ENCODE results near the gene ADAMTS15. TPM values are rescaled to one million over a fixed set of nuclear protein-coding genes. Genes with fewer than 3 reads are reported as not detected.

The ADAMTS15 gene
- total and polyA plus RNA-seq, 2 of the 4 experiments (the other 2 are of a cell fraction): 3.0 to 5.0 TPM

DNA sequence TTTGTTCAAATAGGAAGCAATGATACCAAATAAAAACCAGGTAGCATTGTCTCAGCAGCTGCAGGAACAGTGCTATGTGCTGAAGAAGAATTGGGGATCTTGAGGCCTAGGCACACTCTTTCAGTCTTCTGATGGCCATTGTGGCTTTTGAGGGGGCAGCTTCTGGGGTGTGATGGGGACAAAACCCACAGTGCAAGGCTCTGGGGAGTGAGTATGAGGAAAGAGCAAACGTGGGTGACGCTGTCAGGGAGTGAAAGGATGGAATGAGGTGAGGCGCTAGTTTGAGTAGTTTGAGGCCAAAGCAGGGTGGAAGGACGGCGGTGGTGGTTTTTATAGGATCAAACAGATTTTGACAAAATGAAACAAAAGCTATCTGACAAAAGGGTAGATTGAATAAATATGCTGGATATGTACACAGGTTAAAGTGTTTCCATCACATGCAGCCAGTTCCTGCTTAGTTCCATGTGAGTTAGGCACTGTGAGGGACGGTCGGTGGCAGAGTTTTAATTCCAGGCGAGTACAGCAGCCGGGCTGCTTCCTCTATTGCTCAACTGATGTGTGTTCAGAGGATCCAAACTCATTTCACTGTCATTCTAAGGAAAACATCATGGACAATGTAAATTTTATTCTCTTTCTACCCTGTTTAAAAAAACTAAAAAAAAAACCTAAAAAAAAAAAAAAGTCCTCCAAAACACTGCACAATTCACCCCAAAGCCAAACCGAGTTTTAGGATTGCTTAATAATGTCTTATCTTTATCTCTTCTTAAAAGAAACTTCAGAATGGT lies 18.9 kb downstream of the ADAMTS15 start:
- Histone ChIP-seq H3K18ac (ENCODE audit: low read depth, low read length) (no peak overlapping the region), H3K4me3 (ENCODE audit: insufficient read depth, low read depth, low read length) (no peak overlapping the region), H2AFZ (replicated peaks; ENCODE audit: low read length, poor library complexity) (no peak overlapping the region), H3K4ac (ENCODE audit: low read depth, low read length) (no peak overlapping the region), H3K9me3 (ENCODE audit: control insufficient read depth, insufficient read depth, low read length) (no peaks in the 10 kb centered on the region), H2BK20ac (ENCODE audit: low read depth, low read length) (no peak overlapping the region), H3K27ac (ENCODE audit: insufficient read depth, low read length) (no peak overlapping the region), H4K8ac (ENCODE audit: low read depth in 2 of 2, low read length in 2 of 2) (no peak overlapping the region), H2BK15ac (ENCODE audit: low read depth, low read length) (peak overlapping the region; percentile 52; the same call in 1 of the 3 replicates), H2AK5ac (ENCODE audit: low read depth, low read length) (no peak overlapping the region), H3K9ac (ENCODE audit: low read depth, low read length) (no peak overlapping the region), H4K20me1 (ENCODE audit: insufficient read depth, low read length) (no peaks in the 10 kb centered on the region), H3K14ac (replicated peaks; ENCODE audit: low read depth, low read length) (no peak overlapping the region), H4K91ac (ENCODE audit: insufficient read depth, low read depth, low read length) (no peak overlapping the region), H3K4me1 (ENCODE audit: control insufficient read depth, insufficient read depth, low read length) (no peaks in the 10 kb centered on the region), H4K5ac (ENCODE audit: low read depth, low read length) (no peak overlapping the region), H3K23ac (ENCODE audit: low read depth, low read length) (no peak overlapping the region), H3K79me1 (ENCODE audit: low read depth in 1 of 2, low read length in 2 of 2) (no peaks in the 10 kb centered on the region), H2BK120ac (ENCODE audit: low read depth, low read length) (no peak overlapping the region), H3K9me1 (ENCODE audit: insufficient read depth, low read length) (no peaks in the 10 kb centered on the region), H2BK5ac (ENCODE audit: low read depth, low read length, poor library complexity, severe bottlenecking) (no peak overlapping the region), H3K4me2 (ENCODE audit: low read depth, low read length) (no peak overlapping the region), H3K27me3 (ENCODE audit: control insufficient read depth, insufficient read depth, low read length) (no peaks in the 10 kb centered on the region), H3K56ac (ENCODE audit: extremely low read depth, insufficient read depth, low read length) (no peak overlapping the region), H3K36me3 (ENCODE audit: control insufficient read depth, insufficient read depth, low read length) (peaks cover 78% of the 10 kb centered on the region), H2AK9ac (replicated peaks; ENCODE audit: low read depth, low read length, poor library complexity) (no peak overlapping the region)
- TF ChIP-seq CEBPB (IDR thresholded peaks at IDR 0.05; ENCODE audit: low read depth, low read length) (no peak), POLR2A (IDR thresholded peaks at IDR 0.05; ENCODE audit: low read depth, low read length) (no peak), RAD21 (IDR thresholded peaks at IDR 0.05; ENCODE audit: low read length) (no peak), BHLHE40 (IDR thresholded peaks at IDR 0.05; ENCODE audit: low read depth, low read length) (no peak), MXI1 (IDR thresholded peaks at IDR 0.05; ENCODE audit: borderline replicate concordance, low read depth, low read length) (no peak), RCOR1 (IDR thresholded peaks at IDR 0.05; ENCODE audit: insufficient replicate concordance, low read length) (no peak), MAFK (IDR thresholded peaks at IDR 0.05; ENCODE audit: low read depth, low read length) (no peak), MAZ (IDR thresholded peaks at IDR 0.05; ENCODE audit: borderline replicate concordance, low read depth, low read length) (no peak), FOS (IDR thresholded peaks at IDR 0.05; ENCODE audit: low read depth, low read length) (no peak), NFE2L2 (IDR thresholded peaks at IDR 0.05; ENCODE audit: low read depth, low read length) (no peak), RFX5 (IDR thresholded peaks at IDR 0.05; ENCODE audit: low read depth, low read length) (no peak), SMC3 (IDR thresholded peaks at IDR 0.05; ENCODE audit: low read depth, low read length) (no peak), CHD1 (IDR thresholded peaks at IDR 0.05; ENCODE audit: low read depth, low read length) (no peak)
- TF ChIP-seq, protein P1, sequence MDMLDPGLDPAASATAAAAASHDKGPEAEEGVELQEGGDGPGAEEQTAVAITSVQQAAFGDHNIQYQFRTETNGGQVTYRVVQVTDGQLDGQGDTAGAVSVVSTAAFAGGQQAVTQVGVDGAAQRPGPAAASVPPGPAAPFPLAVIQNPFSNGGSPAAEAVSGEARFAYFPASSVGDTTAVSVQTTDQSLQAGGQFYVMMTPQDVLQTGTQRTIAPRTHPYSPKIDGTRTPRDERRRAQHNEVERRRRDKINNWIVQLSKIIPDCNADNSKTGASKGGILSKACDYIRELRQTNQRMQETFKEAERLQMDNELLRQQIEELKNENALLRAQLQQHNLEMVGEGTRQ (IDR thresholded peaks at IDR 0.05; ENCODE audit: low read depth, low read length): no peak
- TF ChIP-seq, protein P2, sequence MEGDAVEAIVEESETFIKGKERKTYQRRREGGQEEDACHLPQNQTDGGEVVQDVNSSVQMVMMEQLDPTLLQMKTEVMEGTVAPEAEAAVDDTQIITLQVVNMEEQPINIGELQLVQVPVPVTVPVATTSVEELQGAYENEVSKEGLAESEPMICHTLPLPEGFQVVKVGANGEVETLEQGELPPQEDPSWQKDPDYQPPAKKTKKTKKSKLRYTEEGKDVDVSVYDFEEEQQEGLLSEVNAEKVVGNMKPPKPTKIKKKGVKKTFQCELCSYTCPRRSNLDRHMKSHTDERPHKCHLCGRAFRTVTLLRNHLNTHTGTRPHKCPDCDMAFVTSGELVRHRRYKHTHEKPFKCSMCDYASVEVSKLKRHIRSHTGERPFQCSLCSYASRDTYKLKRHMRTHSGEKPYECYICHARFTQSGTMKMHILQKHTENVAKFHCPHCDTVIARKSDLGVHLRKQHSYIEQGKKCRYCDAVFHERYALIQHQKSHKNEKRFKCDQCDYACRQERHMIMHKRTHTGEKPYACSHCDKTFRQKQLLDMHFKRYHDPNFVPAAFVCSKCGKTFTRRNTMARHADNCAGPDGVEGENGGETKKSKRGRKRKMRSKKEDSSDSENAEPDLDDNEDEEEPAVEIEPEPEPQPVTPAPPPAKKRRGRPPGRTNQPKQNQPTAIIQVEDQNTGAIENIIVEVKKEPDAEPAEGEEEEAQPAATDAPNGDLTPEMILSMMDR (conservative IDR thresholded peaks at IDR 0.05; ENCODE audit: low read depth, low read length): no peak
- TF ChIP-seq, protein P3, sequence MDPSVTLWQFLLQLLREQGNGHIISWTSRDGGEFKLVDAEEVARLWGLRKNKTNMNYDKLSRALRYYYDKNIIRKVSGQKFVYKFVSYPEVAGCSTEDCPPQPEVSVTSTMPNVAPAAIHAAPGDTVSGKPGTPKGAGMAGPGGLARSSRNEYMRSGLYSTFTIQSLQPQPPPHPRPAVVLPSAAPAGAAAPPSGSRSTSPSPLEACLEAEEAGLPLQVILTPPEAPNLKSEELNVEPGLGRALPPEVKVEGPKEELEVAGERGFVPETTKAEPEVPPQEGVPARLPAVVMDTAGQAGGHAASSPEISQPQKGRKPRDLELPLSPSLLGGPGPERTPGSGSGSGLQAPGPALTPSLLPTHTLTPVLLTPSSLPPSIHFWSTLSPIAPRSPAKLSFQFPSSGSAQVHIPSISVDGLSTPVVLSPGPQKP (IDR thresholded peaks at IDR 0.05; ENCODE audit: borderline replicate concordance, low read depth, low read length): no peak
- BruUV-seq (replicated peaks): no TSS peak
- intact Hi-C loops (cut with micrococcal nuclease) (no loop called here), in situ Hi-C loops (cut with MboI; ENCODE audit: low sequenced_read_pairs) (no loop called here), dilution Hi-C loops (cut with HindIII; ENCODE audit: low sequenced_read_pairs, unreplicated experiment) (no loop called here)
- ChIA-PET POLR2A (ENCODE audit: unreplicated experiment) (no interaction called here), CTCF (no interaction called here)
- 72% methylated on average over 4 of the region's 10 CpGs; no CpG with 5 or more reads in 1 of the 2 experiments for WGBS, 2 experiments (ENCODE audit: extremely low coverage in 2 of 2, insufficient read length in 1 of 2)
- DNase-seq: no peak
- no peak for ATAC-seq (ENCODE audit: low read depth)

All from IMR-90 (cell line).